Effector memory CD8-positive, alpha-beta T cell (primary cell): ENCODE results near the gene ARVCF.
A peak's percentile ranks its signal among the peaks of the same experiment; 100 is the strongest.

Experiments
- ATAC-seq: fragments of 150-1000 bp; cut with Tn5 transposase; replicated peaks from 2 replicates; pipeline ENCODE4 v1.10.0; 2021; ENCODE audit warnings: mild to moderate bottlenecking, moderate library complexity
- DNase-seq, 3 experiments: peaks; one replicate each; pipeline ENCODE4 v3.0.0; 2021
- H3K27ac Mint-ChIP-seq, 2 donors: one replicate each; pipeline ENCODE4 v1.8.0; 2022; ENCODE audit warnings: mild to moderate bottlenecking in 2 of 2, mixed read lengths in 2 of 2, moderate library complexity in 2 of 2
- H3K27me3 Mint-ChIP-seq, 2 donors: one replicate each; pipeline ENCODE4 v1.8.0; 2022; ENCODE audit warnings: mixed read lengths in 2 of 2
- H3K36me3 Mint-ChIP-seq: one replicate; pipeline ENCODE4 v1.8.0; 2022; ENCODE audit warnings: mild to moderate bottlenecking, moderate library complexity, mixed read lengths; ENCODE audit not compliant: insufficient read depth
- H3K4me1 Mint-ChIP-seq, 2 donors: one replicate each; pipeline ENCODE4 v1.8.0; 2022; ENCODE audit warnings: low read depth in 2 of 2, mixed read lengths in 2 of 2
- H3K4me3 Mint-ChIP-seq, 2 donors: one replicate each; pipeline ENCODE4 v1.8.0; 2022; ENCODE audit warnings: mild to moderate bottlenecking in 2 of 2, mixed read lengths in 2 of 2, moderate library complexity in 2 of 2
- H3K9me3 Mint-ChIP-seq, 2 donors: one replicate each; pipeline ENCODE4 v1.8.0; 2022; ENCODE audit warnings: mixed read lengths in 2 of 2

ARVCF gene

GRCh38 chr22:20022231-20022977, 5.8 kb upstream of the ARVCF start:
- Mint-ChIP-seq H3K9me3 (no peaks in the 10 kb centered on the region), H3K36me3 (peaks cover 19% of the 10 kb centered on the region), H3K27ac (peak overlapping the region; percentile 89 to 94), H3K4me1 (peaks cover 37 to 40% of the 10 kb centered on the region in 2 donors), H3K4me3 (peak overlapping the region; percentile 80 to 89), H3K27me3 (no peaks in the 10 kb centered on the region)
- DNase-seq = no peak
- ATAC-seq = no peak

GRCh38 chr22:20021196-20022181, 4.9 kb upstream of the ARVCF start:
- DNase-seq (no peak), ATAC-seq (no peak)

GRCh38 chr22:20020533-20021195, 4.0 kb upstream of the ARVCF start, which contains the start of gene TANGO2:
TSS of gene TANGO2 (plus strand) at chr22:20021110. CDS start at chr22:20036799, 15,689 bp downstream.
- peak; percentile 87 for ATAC-seq
- DNase-seq = peak; percentile 90 to 95 (median 93)
- Mint-ChIP-seq H3K27me3 (no peaks in the 10 kb centered on the region), H3K36me3 (peaks cover 21% of the 10 kb centered on the region), H3K4me3 (peak within 1 kb of the TSS; percentile 80 to 89), H3K4me1 (peaks cover 26 to 28% of the 10 kb centered on the region in 2 donors), H3K27ac (peak within 1 kb of the TSS; percentile 89 to 94), H3K9me3 (no peaks in the 10 kb centered on the region)

More at GRCh38 chr22:20021196-20022181, 4.9 kb upstream of the ARVCF start:
- H3K27me3 Mint-ChIP-seq = no peaks in the 10 kb centered on the region
- peaks cover 33% of the 10 kb centered on the region in 2 donors for H3K4me1 Mint-ChIP-seq
- H3K9me3 Mint-ChIP-seq = no peaks in the 10 kb centered on the region
- peak overlapping the region; percentile 89 to 94 for H3K27ac Mint-ChIP-seq
- H3K4me3 Mint-ChIP-seq = peak overlapping the region; percentile 80 to 89
- H3K36me3 Mint-ChIP-seq = peaks cover 21% of the 10 kb centered on the region

- peaks cover 21% of the 10 kb centered on the region for H3K36me3 Mint-ChIP-seq
- no peaks in the 10 kb centered on the region for H3K9me3 Mint-ChIP-seq
- H3K4me3 Mint-ChIP-seq = peak overlapping the region; percentile 80 to 89
- peaks cover 22 to 25% of the 10 kb centered on the region in 2 donors for H3K4me1 Mint-ChIP-seq
- DNase-seq (no peak), ATAC-seq (no peak)
- H3K27me3 Mint-ChIP-seq = peaks cover 0 to 4% of the 10 kb centered on the region in 2 donors
- peak overlapping the region; percentile 89 to 94 for H3K27ac Mint-ChIP-seq
Measured at GRCh38 chr22:20019661-20020532, 3.3 kb upstream of the ARVCF start.

- DNase-seq (no peak), ATAC-seq (no peak)
- Mint-ChIP-seq H3K36me3 (peaks cover 18% of the 10 kb centered on the region), H3K4me1 (peaks cover 17 to 26% of the 10 kb centered on the region in 2 donors), H3K27ac (peak overlapping the region in 1 of 2 donors; percentile 66), H3K9me3 (no peaks in the 10 kb centered on the region), H3K4me3 (peak overlapping the region; percentile 84 to 85), H3K27me3 (peaks cover 0 to 7% of the 10 kb centered on the region in 2 donors)
Measured at GRCh38 chr22:20018001-20018400, 1.4 kb upstream of the ARVCF start.

GRCh38 chr22:20017622-20017958, 967 bp upstream of the ARVCF start:
- no peak for DNase-seq
- Mint-ChIP-seq H3K4me1 (peaks cover 17 to 24% of the 10 kb centered on the region in 2 donors), H3K36me3 (peaks cover 18% of the 10 kb centered on the region), H3K27me3 (peaks cover 0 to 7% of the 10 kb centered on the region in 2 donors), H3K27ac (peak overlapping the region in 1 of 2 donors; percentile 66), H3K9me3 (no peaks in the 10 kb centered on the region), H3K4me3 (peak overlapping the region; percentile 84 to 85)
- no peak for ATAC-seq

- Mint-ChIP-seq H3K27me3 (peaks cover 0 to 7% of the 10 kb centered on the region in 2 donors), H3K27ac (no peak overlapping the region), H3K4me1 (peaks cover 7 to 12% of the 10 kb centered on the region in 2 donors), H3K4me3 (peak overlapping the region; percentile 84 to 85), H3K36me3 (peaks cover 12% of the 10 kb centered on the region), H3K9me3 (no peaks in the 10 kb centered on the region)
- DNase-seq = peak in 2 of 3 experiments; percentile 14 to 28
- peak; percentile 1 for ATAC-seq
Measured at GRCh38 chr22:20015971-20016733, 471 bp downstream of the ARVCF start.

- no peaks in the 10 kb centered on the region for H3K9me3 Mint-ChIP-seq
- peak overlapping the region; percentile 63 for H3K4me3 Mint-ChIP-seq
- H3K27me3 Mint-ChIP-seq = peaks cover 0 to 7% of the 10 kb centered on the region in 2 donors
- ATAC-seq (no peak), DNase-seq (no peak)
- H3K36me3 Mint-ChIP-seq = peaks cover 6% of the 10 kb centered on the region
- H3K4me1 Mint-ChIP-seq = peaks cover 3 to 11% of the 10 kb centered on the region in 2 donors
- H3K27ac Mint-ChIP-seq = no peak overlapping the region
Measured at GRCh38 chr22:20015187-20015625, 1.4 kb downstream of the ARVCF start.

- no peak for DNase-seq
- Mint-ChIP-seq H3K27ac (no peak overlapping the region), H3K4me3 (peak overlapping the region; percentile 63), H3K36me3 (peaks cover 6% of the 10 kb centered on the region), H3K4me1 (peaks cover 0 to 9% of the 10 kb centered on the region in 2 donors), H3K9me3 (no peaks in the 10 kb centered on the region), H3K27me3 (peaks cover 0 to 7% of the 10 kb centered on the region in 2 donors)
- ATAC-seq = no peak
Measured at GRCh38 chr22:20014526-20015186, 2.0 kb downstream of the ARVCF start.

- H3K27ac Mint-ChIP-seq = no peak overlapping the region
- H3K4me1 Mint-ChIP-seq = peaks cover 0 to 9% of the 10 kb centered on the region in 2 donors
- H3K27me3 Mint-ChIP-seq = peaks cover 0 to 7% of the 10 kb centered on the region in 2 donors
- no peak overlapping the region for H3K4me3 Mint-ChIP-seq
- H3K36me3 Mint-ChIP-seq = peaks cover 6% of the 10 kb centered on the region
- no peaks in the 10 kb centered on the region for H3K9me3 Mint-ChIP-seq
- DNase-seq (no peak), ATAC-seq (no peak)
Measured at GRCh38 chr22:20013382-20013871, 3.2 kb downstream of the ARVCF start.

- ATAC-seq (no peak), DNase-seq (no peak)
- H3K27me3 Mint-ChIP-seq = peaks cover 0 to 7% of the 10 kb centered on the region in 2 donors
- H3K9me3 Mint-ChIP-seq = no peaks in the 10 kb centered on the region
- H3K4me1 Mint-ChIP-seq = peaks cover 0 to 9% of the 10 kb centered on the region in 2 donors
- no peak overlapping the region for H3K4me3 Mint-ChIP-seq
- H3K27ac Mint-ChIP-seq = no peak overlapping the region
- peaks cover 6% of the 10 kb centered on the region for H3K36me3 Mint-ChIP-seq
Measured at GRCh38 chr22:20012741-20013331, 3.8 kb downstream of the ARVCF start.
